Occipital lobe (tissue), 2 donors: Measurements from ENCODE around the gene USF2. TPM values are rescaled to one million over a fixed set of nuclear protein-coding genes. Genes with fewer than 3 reads are reported as not detected.

ENCODE experiments used
- DNase-seq: peaks from one replicate; lab custom pipeline; 2025; lab: John Stamatoyannopoulos, UW
- total RNA-seq: library from RNA; depleted of rRNA; stranded (reverse); fragments of >200 nt; gene quantifications from one replicate; pipeline ENCODE4 v1.2.3, GENCODE V29; 2014

Gene USF2
- total RNA-seq, 1 donor from 2014 or later = 36.0 TPM

GRCh38 chr19:35241417-35241816, 27.3 kb upstream of the USF2 start:
- DNase-seq = no peak

GRCh38 chr19:35246466-35247092, 22.2 kb upstream of the USF2 start:
- DNase-seq = no peak

- no peak for DNase-seq
These were observed 21.0 kb upstream of the USF2 start for GRCh38 chr19:35247526-35248309.

GRCh38 chr19:35248310-35249145, 20.2 kb upstream of the USF2 start, which contains the start of gene LSR:
Gene LSR (plus strand): TSS chr19:35249002. CDS start chr19:35249023, 21 bp downstream.
- DNase-seq = no peak

- DNase-seq = no peak
These were observed 19.5 kb upstream of the USF2 start for GRCh38 chr19:35249146-35249847.

GRCh38 chr19:35249848-35250711, 18.7 kb upstream of the USF2 start:
- DNase-seq = no peak

GRCh38 chr19:35251456-35251855, 17.3 kb upstream of the USF2 start:
- no peak for DNase-seq

GRCh38 chr19:35253316-35254286, 15.2 kb upstream of the USF2 start:
- DNase-seq = no peak

- DNase-seq = no peak
These were observed 14.1 kb upstream of the USF2 start for GRCh38 chr19:35254341-35255297.

- DNase-seq = no peak
These were observed 12.2 kb upstream of the USF2 start for GRCh38 chr19:35256566-35256965.

GRCh38 chr19:35257113-35257461, 11.7 kb upstream of the USF2 start:
- no peak for DNase-seq

- DNase-seq = no peak
These were observed 8.0 kb upstream of the USF2 start for GRCh38 chr19:35260694-35261304.

GRCh38 chr19:35261356-35262100, 7.2 kb upstream of the USF2 start:
- no peak for DNase-seq

- DNase-seq = no peak
These were observed 6.5 kb upstream of the USF2 start for GRCh38 chr19:35262101-35262761.

GRCh38 chr19:35264268-35265125, 4.3 kb upstream of the USF2 start:
- no peak for DNase-seq
